GM18499 (cell line): ENCODE results near the gene COMMD10.

Source experiments
- ATAC-seq: cut with Tn5 transposase; IDR thresholded peaks from one replicate; pipeline ENCODE4 v1.9.1; 2021; ENCODE audit warnings: moderate number of reproducible peaks; ENCODE audit not compliant: insufficient read depth, unreplicated experiment

COMMD10 gene

GRCh38 chr5:116178925-116179324, 94.1 kb downstream of the COMMD10 start:
- ATAC-seq, result no peak

- no peak for ATAC-seq
These were observed 124.3 kb downstream of the COMMD10 start for GRCh38 chr5:116209166-116209565.

- no peak for ATAC-seq
These were observed 127.4 kb downstream of the COMMD10 start for GRCh38 chr5:116212225-116212624.

- ATAC-seq, result no peak
These were observed 131.4 kb downstream of the COMMD10 start for GRCh38 chr5:116216246-116216645.

GRCh38 chr5:116225281-116225922, 140.6 kb downstream of the COMMD10 start:
- no peak for ATAC-seq

- ATAC-seq, result no peak
These were observed 144.4 kb downstream of the COMMD10 start for GRCh38 chr5:116229131-116229689.

- ATAC-seq, result no peak
These were observed 146.5 kb downstream of the COMMD10 start for GRCh38 chr5:116231288-116231687.

- no peak for ATAC-seq
These were observed 149.9 kb downstream of the COMMD10 start for GRCh38 chr5:116234681-116235080.

GRCh38 chr5:116237917-116238500, 153.2 kb downstream of the COMMD10 start:
- ATAC-seq, result no peak

GRCh38 chr5:116242343-116242742, 157.5 kb downstream of the COMMD10 start:
- no peak for ATAC-seq

- ATAC-seq, result no peak
These were observed 163.6 kb downstream of the COMMD10 start for GRCh38 chr5:116248432-116248831.

GRCh38 chr5:116249648-116250047, 164.8 kb downstream of the COMMD10 start:
- ATAC-seq, result no peak

- ATAC-seq, result no peak
These were observed 171.9 kb downstream of the COMMD10 start for GRCh38 chr5:116256717-116257116.

GRCh38 chr5:116265471-116265870, 180.6 kb downstream of the COMMD10 start:
- ATAC-seq, result no peak

GRCh38 chr5:116271446-116272025, 186.7 kb downstream of the COMMD10 start:
- ATAC-seq, result no peak

GRCh38 chr5:116272281-116272941, 187.6 kb downstream of the COMMD10 start:
- ATAC-seq, result no peak

GRCh38 chr5:116273448-116274242, 188.8 kb downstream of the COMMD10 start:
- peak; percentile 92 for ATAC-seq

GRCh38 chr5:116274251-116274650, 189.4 kb downstream of the COMMD10 start:
- ATAC-seq, result no peak

- no peak for ATAC-seq
These were observed 190.5 kb downstream of the COMMD10 start for GRCh38 chr5:116275282-116275681.

- ATAC-seq, result no peak
These were observed 192.1 kb downstream of the COMMD10 start for GRCh38 chr5:116276952-116277351.
